Subcutaneous abdominal adipose tissue (tissue), 5 donors: Measurements from ENCODE around the gene LRRC55.

ENCODE experiments used
- H3K27ac ChIP-seq: one replicate; pipeline ENCODE4 v1.7.0; 2013; ENCODE audit warnings: low read depth, mild to moderate bottlenecking, inconsistent platforms, low read length, moderate library complexity
- H3K27me3 ChIP-seq, 5 donors: one replicate each; pipeline ENCODE4 v1.7.0; 2013; ENCODE audit warnings: low read length in 5 of 5, inconsistent platforms in 1 of 5; ENCODE audit not compliant: control insufficient read depth in 5 of 5, insufficient read depth in 4 of 5
- H3K36me3 ChIP-seq, 5 donors: one replicate each; pipeline ENCODE4 v1.7.0; 2013; ENCODE audit warnings: low read length in 5 of 5; ENCODE audit not compliant: control insufficient read depth in 5 of 5, insufficient read depth in 5 of 5
- H3K4me1 ChIP-seq, 5 donors: one replicate each; pipeline ENCODE4 v1.7.0; 2013; ENCODE audit warnings: low read length in 5 of 5, mild to moderate bottlenecking in 3 of 5, moderate library complexity in 1 of 5; ENCODE audit not compliant: control insufficient read depth in 5 of 5, insufficient read depth in 5 of 5
- H3K4me3 ChIP-seq, 5 donors: one replicate each; pipeline ENCODE4 v1.7.0; 2013; ENCODE audit warnings: low read length in 5 of 5, low read depth in 1 of 5
- H3K9ac ChIP-seq, 5 donors: one replicate each; pipeline ENCODE4 v1.7.0; 2013; ENCODE audit warnings: low read length in 5 of 5, mild to moderate bottlenecking in 4 of 5, moderate library complexity in 3 of 5
- H3K9me3 ChIP-seq, 5 donors: one replicate each; pipeline ENCODE4 v1.7.0; 2013; ENCODE audit warnings: low read length in 5 of 5; ENCODE audit not compliant: control insufficient read depth in 5 of 5
- donor health status: healthy.
- donor health status: healthy.
- donor health status: healthy.
- donor health status: healthy.
- donor health status: healthy.

The LRRC55 gene

DNA sequence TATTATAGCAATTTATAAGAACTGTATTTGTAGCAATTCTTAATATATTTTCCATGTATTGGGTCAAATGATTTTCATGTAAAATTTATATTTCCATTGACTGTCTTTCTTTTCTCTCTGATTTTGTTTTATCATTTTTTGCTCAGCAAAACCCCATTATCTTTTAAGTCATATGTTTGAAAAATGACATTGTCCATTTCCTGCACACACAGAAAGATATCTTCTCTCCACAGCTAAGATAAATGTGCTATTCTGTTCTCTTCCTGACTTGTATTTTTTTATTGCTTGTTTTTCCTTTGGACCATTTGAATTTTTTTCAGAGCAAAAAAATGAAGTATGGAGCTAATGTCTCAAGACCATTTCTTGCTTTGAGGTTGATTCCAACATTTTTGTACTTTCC, 6.3 kb upstream of the LRRC55 start:
- Histone ChIP-seq H3K9me3 (no peaks in the 10 kb centered on the region), H3K4me3 (no peak overlapping the region), H3K4me1 (no peaks in the 10 kb centered on the region), H3K27ac (no peak overlapping the region), H3K9ac (no peak overlapping the region), H3K27me3 (peaks cover 5 to 17% (median 6%) of the 10 kb centered on the region in 5 donors), H3K36me3 (no peaks in the 10 kb centered on the region)

GRCh38 chr11:57178334-57178733, 3.4 kb upstream of the LRRC55 start:
- Histone ChIP-seq H3K4me3 (no peak overlapping the region), H3K4me1 (peaks cover 0 to 16% (median 2%) of the 10 kb centered on the region in 5 donors), H3K9ac (no peak overlapping the region), H3K36me3 (no peaks in the 10 kb centered on the region), H3K27ac (no peak overlapping the region), H3K9me3 (no peaks in the 10 kb centered on the region), H3K27me3 (peaks cover 11 to 29% (median 22%) of the 10 kb centered on the region in 5 donors)

- H3K36me3 ChIP-seq, result no peaks in the 10 kb centered on the region
- H3K9me3 ChIP-seq, result no peaks in the 10 kb centered on the region
- H3K27me3 ChIP-seq, result peaks cover 11 to 29% (median 22%) of the 10 kb centered on the region in 5 donors
- H3K4me1 ChIP-seq, result peaks cover 0 to 16% (median 2%) of the 10 kb centered on the region in 5 donors
- H3K4me3 ChIP-seq, result no peak overlapping the region
- H3K27ac ChIP-seq, result no peak overlapping the region
- no peak overlapping the region for H3K9ac ChIP-seq
Observed at GRCh38 chr11:57179681-57180080, 2.1 kb upstream of the LRRC55 start.

DNA sequence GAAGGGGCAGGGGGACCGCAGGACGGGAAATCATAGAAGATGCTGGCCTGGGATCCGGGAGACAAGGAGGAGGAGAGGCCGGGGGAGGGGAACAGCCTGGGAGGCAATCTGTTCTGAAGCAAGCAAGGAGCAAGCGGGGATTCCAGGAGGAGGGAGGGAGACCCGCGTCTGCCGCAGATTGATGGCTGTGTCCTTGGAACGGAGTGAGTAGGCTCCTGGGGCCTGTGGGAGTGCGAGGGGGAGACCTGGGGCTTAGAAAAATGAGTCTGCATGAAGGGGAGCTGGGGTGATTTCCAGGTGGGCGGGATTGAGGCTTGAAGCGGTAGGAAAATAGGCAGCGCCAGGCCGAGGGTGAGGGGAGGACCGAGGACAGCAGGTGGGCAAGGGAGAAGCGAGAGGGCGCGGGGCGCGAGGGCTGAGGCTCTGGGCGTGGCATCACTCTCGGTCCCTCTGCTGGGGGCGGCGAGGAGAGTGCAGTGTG, 1.6 kb upstream of the LRRC55 start:
- Histone ChIP-seq H3K9me3 (no peaks in the 10 kb centered on the region), H3K4me1 (peaks cover 0 to 16% (median 2%) of the 10 kb centered on the region in 5 donors), H3K27me3 (peaks cover 11 to 25% (median 22%) of the 10 kb centered on the region in 5 donors), H3K9ac (no peak overlapping the region), H3K4me3 (no peak overlapping the region), H3K27ac (no peak overlapping the region), H3K36me3 (no peaks in the 10 kb centered on the region)

DNA sequence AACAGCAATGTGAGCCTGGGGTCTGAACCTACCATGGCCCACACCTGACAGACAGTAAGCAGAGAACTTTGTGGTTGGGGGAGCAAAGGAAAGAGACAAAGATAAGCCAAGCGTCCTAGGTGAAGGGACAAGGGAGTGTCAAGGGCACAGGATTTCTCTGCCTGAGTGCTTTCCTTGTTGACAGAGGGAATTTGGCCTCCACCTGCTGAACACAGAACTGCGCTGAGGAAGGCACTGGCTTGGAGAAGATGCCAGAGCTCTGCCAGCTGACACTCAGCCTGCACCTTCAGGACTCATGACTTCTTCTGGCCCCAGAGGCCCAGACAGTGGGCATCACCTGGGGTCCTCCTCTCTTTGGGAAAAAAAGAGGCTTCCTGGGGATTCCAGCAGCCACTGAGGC, 789 bp upstream of the LRRC55 start:
- no peak overlapping the region for H3K9ac ChIP-seq
- no peak overlapping the region for H3K4me3 ChIP-seq
- peaks cover 11 to 25% (median 22%) of the 10 kb centered on the region in 5 donors for H3K27me3 ChIP-seq
- H3K27ac ChIP-seq, result no peak overlapping the region
- H3K36me3 ChIP-seq, result no peaks in the 10 kb centered on the region
- no peaks in the 10 kb centered on the region for H3K9me3 ChIP-seq
- H3K4me1 ChIP-seq, result peaks cover 0 to 16% (median 2%) of the 10 kb centered on the region in 5 donors

GRCh38 chr11:57182896-57183295, 1.1 kb downstream of the LRRC55 start:
- Histone ChIP-seq H3K4me3 (no peak overlapping the region), H3K27me3 (peaks cover 11 to 25% (median 22%) of the 10 kb centered on the region in 5 donors), H3K9ac (no peak overlapping the region), H3K4me1 (peaks cover 0 to 20% (median 2%) of the 10 kb centered on the region in 5 donors), H3K36me3 (no peaks in the 10 kb centered on the region), H3K9me3 (no peaks in the 10 kb centered on the region), H3K27ac (no peak overlapping the region)

DNA sequence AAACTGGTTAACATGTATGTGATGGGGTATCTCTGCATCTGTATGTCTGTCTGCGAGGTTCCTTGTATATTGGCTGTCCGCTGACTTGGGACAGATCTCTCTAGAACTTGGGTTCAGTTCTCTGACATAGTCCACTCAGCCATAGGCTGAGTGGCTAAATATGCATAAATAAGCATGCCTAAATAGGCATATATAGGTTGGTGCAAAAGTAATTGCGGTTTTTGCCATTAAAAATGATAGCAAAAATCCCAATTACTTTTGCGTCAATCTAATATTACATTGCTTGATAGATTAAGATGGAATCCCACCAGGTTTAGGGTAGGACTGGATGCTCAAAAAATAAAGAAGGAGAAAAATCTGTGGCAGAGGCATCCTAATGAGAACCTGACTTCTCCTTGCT, 8.8 kb downstream of the LRRC55 start:
- H3K9ac ChIP-seq, result no peak overlapping the region
- no peak overlapping the region for H3K4me3 ChIP-seq
- H3K36me3 ChIP-seq, result no peaks in the 10 kb centered on the region
- H3K4me1 ChIP-seq, result peaks cover 0 to 29% (median 3%) of the 10 kb centered on the region in 5 donors
- no peak overlapping the region for H3K27ac ChIP-seq
- H3K9me3 ChIP-seq, result no peaks in the 10 kb centered on the region
- peaks cover 0 to 5% (median 0%) of the 10 kb centered on the region in 5 donors for H3K27me3 ChIP-seq

GRCh38 chr11:57191311-57192219, 9.8 kb downstream of the LRRC55 start:
- Histone ChIP-seq H3K36me3 (no peaks in the 10 kb centered on the region), H3K27me3 (peaks cover 0 to 5% (median 0%) of the 10 kb centered on the region in 5 donors), H3K27ac (no peak overlapping the region), H3K9me3 (no peaks in the 10 kb centered on the region), H3K4me3 (peak overlapping the region in 2 of 5 donors; percentile 1 to 30), H3K9ac (no peak overlapping the region), H3K4me1 (peaks cover 0 to 36% (median 3%) of the 10 kb centered on the region in 5 donors)

- H3K4me1 ChIP-seq, result peaks cover 0 to 43% (median 3%) of the 10 kb centered on the region in 5 donors
- H3K27ac ChIP-seq, result no peak overlapping the region
- no peaks in the 10 kb centered on the region for H3K9me3 ChIP-seq
- H3K27me3 ChIP-seq, result peaks cover 0 to 5% (median 0%) of the 10 kb centered on the region in 5 donors
- no peaks in the 10 kb centered on the region for H3K36me3 ChIP-seq
- peak overlapping the region in 1 of 5 donors; percentile 30 for H3K4me3 ChIP-seq
- H3K9ac ChIP-seq, result no peak overlapping the region
Observed at GRCh38 chr11:57192316-57192715, 10.6 kb downstream of the LRRC55 start.

GRCh38 chr11:57196596-57196995, 14.8 kb downstream of the LRRC55 start:
- Histone ChIP-seq H3K27me3 (peaks cover 0 to 5% (median 0%) of the 10 kb centered on the region in 5 donors), H3K4me3 (no peak overlapping the region), H3K4me1 (peaks cover 5 to 65% (median 18%) of the 10 kb centered on the region in 5 donors), H3K9ac (no peak overlapping the region), H3K36me3 (no peaks in the 10 kb centered on the region), H3K9me3 (no peaks in the 10 kb centered on the region), H3K27ac (peak overlapping the region; percentile 32)
